Parathyroid adenoma (tissue), 2 donors: Measurements from ENCODE around the gene TMEM144.

Source experiments
- H2AFZ ChIP-seq: fragments of 300-600 bp; sonication (generic); one replicate; pipeline ENCODE4 v1.7.0; 2017; ENCODE audit warnings: antibody characterized with exemption, mild to moderate bottlenecking
- H3K27ac ChIP-seq: fragments of 300-600 bp; sonication (generic); one replicate; pipeline ENCODE4 v1.7.0; 2017
- H3K27me3 ChIP-seq: fragments of 300-600 bp; sonication (generic); one replicate; pipeline ENCODE4 v1.7.0; 2017; ENCODE audit warnings: low read length; ENCODE audit not compliant: control insufficient read depth, insufficient read depth
- H3K36me3 ChIP-seq: fragments of 300-600 bp; sonication (generic); one replicate; pipeline ENCODE4 v1.7.0; 2017; ENCODE audit warnings: low read length; ENCODE audit not compliant: control insufficient read depth, insufficient read depth
- H3K4me1 ChIP-seq: fragments of 300-600 bp; sonication (generic); one replicate; pipeline ENCODE4 v1.7.0; 2017; ENCODE audit warnings: control low read depth
- H3K4me2 ChIP-seq: fragments of 300-600 bp; sonication (generic); one replicate; pipeline ENCODE4 v1.7.0; 2017; ENCODE audit warnings: low read length
- H3K4me3 ChIP-seq: fragments of 300-600 bp; sonication (generic); one replicate; pipeline ENCODE4 v1.7.0; 2017; ENCODE audit warnings: low read depth, low read length
- H3K79me2 ChIP-seq: fragments of 300-600 bp; sonication (generic); one replicate; pipeline ENCODE4 v1.7.0; 2017; ENCODE audit warnings: control low read depth
- H3K9ac ChIP-seq: fragments of 300-600 bp; sonication (generic); one replicate; pipeline ENCODE4 v1.7.0; 2017; ENCODE audit warnings: mild to moderate bottlenecking
- H3K9me3 ChIP-seq: fragments of 300-600 bp; sonication (generic); one replicate; pipeline ENCODE4 v1.7.0; 2017; ENCODE audit warnings: low read length; ENCODE audit not compliant: control insufficient read depth
- CTCF ChIP-seq: fragments of 300-600 bp; sonication (generic); IDR thresholded peaks from one replicate; pipeline ENCODE4 v1.7.0; 2017; ENCODE audit warnings: antibody characterized with exemption, mild to moderate bottlenecking
- donor health status: primary hyperparathyroidism.

The TMEM144 gene

GRCh38 chr4:158164768-158165213, 45.5 kb upstream of the TMEM144 start:
- H3K9ac ChIP-seq: no peak overlapping the region

GRCh38 chr4:158166701-158167100, 43.6 kb upstream of the TMEM144 start:
- TF ChIP-seq CTCF: no peak
- Histone ChIP-seq H3K27me3 (no peaks in the 10 kb centered on the region), H3K27ac (no peak overlapping the region), H3K9ac (no peak overlapping the region), H3K4me3 (no peak overlapping the region), H3K36me3 (no peaks in the 10 kb centered on the region), H3K4me1 (no peaks in the 10 kb centered on the region), H3K9me3 (no peaks in the 10 kb centered on the region), H3K4me2 (no peak overlapping the region), H2AFZ (no peak overlapping the region), H3K79me2 (no peaks in the 10 kb centered on the region)

More at GRCh38 chr4:158164768-158165213, 45.5 kb upstream of the TMEM144 start:
- no peaks in the 10 kb centered on the region for H3K36me3 ChIP-seq
- no peak overlapping the region for H3K4me2 ChIP-seq
- no peaks in the 10 kb centered on the region for H3K79me2 ChIP-seq
- no peak overlapping the region for H3K4me3 ChIP-seq
- TF ChIP-seq CTCF: no peak
- no peak overlapping the region for H2AFZ ChIP-seq
- no peaks in the 10 kb centered on the region for H3K9me3 ChIP-seq
- no peaks in the 10 kb centered on the region for H3K4me1 ChIP-seq
- H3K27me3 ChIP-seq: no peaks in the 10 kb centered on the region
- H3K27ac ChIP-seq: no peak overlapping the region

GRCh38 chr4:158168606-158169005, 41.7 kb upstream of the TMEM144 start:
- Histone ChIP-seq H3K4me1 (no peaks in the 10 kb centered on the region), H3K79me2 (no peaks in the 10 kb centered on the region), H3K27ac (no peak overlapping the region), H3K27me3 (no peaks in the 10 kb centered on the region), H3K36me3 (no peaks in the 10 kb centered on the region), H3K9ac (no peak overlapping the region), H2AFZ (no peak overlapping the region), H3K4me3 (peak overlapping the region; percentile 31), H3K4me2 (no peak overlapping the region), H3K9me3 (no peaks in the 10 kb centered on the region)
- no peak for TF ChIP-seq CTCF

- no peaks in the 10 kb centered on the region for H3K9me3 ChIP-seq
- no peak overlapping the region for H3K9ac ChIP-seq
- H3K4me1 ChIP-seq: no peaks in the 10 kb centered on the region
These were observed 40.8 kb upstream of the TMEM144 start for GRCh38 chr4:158169506-158169905.

More at GRCh38 chr4:158169506-158169905, 40.8 kb upstream of the TMEM144 start:
- no peak overlapping the region for H3K4me2 ChIP-seq
- H3K36me3 ChIP-seq: no peaks in the 10 kb centered on the region
- H3K4me3 ChIP-seq: peak overlapping the region; percentile 31
- no peaks in the 10 kb centered on the region for H3K27me3 ChIP-seq
- H2AFZ ChIP-seq: no peak overlapping the region
- no peaks in the 10 kb centered on the region for H3K79me2 ChIP-seq
- peak overlapping the region; percentile 22 for H3K27ac ChIP-seq
- TF ChIP-seq CTCF: no peak
